Left ventricle myocardium superior (tissue), 1 donor: ENCODE data around the gene ATP5PO. TPM values are rescaled to one million over a fixed set of nuclear protein-coding genes. Genes with fewer than 3 reads are reported as not detected.
"Not testable (repeated sequence)": the region's sequence is repeated elsewhere in the genome, so short reads cannot be mapped to it uniquely, and the experiment has no call there.

Experiments used
- ATAC-seq: fragments of 200-7000 bp; cut with Tn5 transposase; one replicate; pipeline ENCODE4 v1.9.1; 2020; ENCODE audit warnings: mild to moderate bottlenecking, moderate library complexity
- DNase-seq: peaks from one replicate; pipeline ENCODE4 v3.0.0-alpha.2; 2020
- intact Hi-C: fragments of 100-400 bp; cut with micrococcal nuclease; formaldehyde crosslinking; loops from one replicate; pipeline ENCODE4 v1.11.0; 2022
- total RNA-seq: library from RNA; stranded (reverse); fragmentation: NEBNext Ultra II Directional; extraction: Animal tissue kit (Norgen Biotek cat#: 25700); gene quantifications from one replicate; pipeline ENCODE4 v1.2.1, GENCODE V29; 2021
- donor health status: DM: no; HTN: yes; CAD: no; lungs with severe emphysema.

Gene ATP5PO
- total RNA-seq, 1 donor from 2014 or later = 850 TPM

GRCh38 chr21:33881689-33882440 is 33.7 kb downstream of the ATP5PO start:
- ATAC-seq (no peak), DNase-seq (no peak)
- intact Hi-C loops = no loop called here

GRCh38 chr21:33880626-33881025 is 35.0 kb downstream of the ATP5PO start:
- ATAC-seq (no peak), DNase-seq (no peak)
- intact Hi-C loops = no loop called here

- ATAC-seq = no peak
- intact Hi-C loops = no loop called here
- DNase-seq = no peak
Observed at GRCh38 chr21:33878824-33879223, 36.8 kb downstream of the ATP5PO start.

GRCh38 chr21:33875026-33875695 is 40.4 kb downstream of the ATP5PO start:
- DNase-seq (no peak), ATAC-seq (no peak)
- intact Hi-C loops = no loop called here

- DNase-seq (no peak), ATAC-seq (no peak)
Observed at GRCh38 chr21:33874161-33874560, 41.4 kb downstream of the ATP5PO start.

GRCh38 chr21:33872881-33873515 is 42.6 kb downstream of the ATP5PO start:
- DNase-seq (no peak), ATAC-seq (no peak)
- intact Hi-C loops = no loop called here

More at GRCh38 chr21:33874161-33874560, 41.4 kb downstream of the ATP5PO start:
- intact Hi-C loops = no loop called here

- intact Hi-C loops = no loop called here
- no peak for ATAC-seq
- DNase-seq = no peak
Observed at GRCh38 chr21:33871171-33871570, 44.4 kb downstream of the ATP5PO start.

- ATAC-seq (no peak), DNase-seq (no peak)
- intact Hi-C loops = no loop called here
Observed at GRCh38 chr21:33870768-33871167, 44.8 kb downstream of the ATP5PO start.

GRCh38 chr21:33869873-33870272 is 45.7 kb downstream of the ATP5PO start:
- DNase-seq (no peak), ATAC-seq (no peak)
- intact Hi-C loops = no loop called here

- DNase-seq, ATAC-seq, intact Hi-C loops: not testable (repeated sequence)
Observed at GRCh38 chr21:33867868-33868267, 47.7 kb downstream of the ATP5PO start.

GRCh38 chr21:33866826-33867225 is 48.8 kb downstream of the ATP5PO start:
- intact Hi-C loops = no loop called here
- ATAC-seq = no peak
- no peak for DNase-seq

- intact Hi-C loops = no loop called here
- ATAC-seq = no peak
- DNase-seq = no peak
Observed at GRCh38 chr21:33865996-33866575, 49.5 kb downstream of the ATP5PO start.

GRCh38 chr21:33865176-33865575 is 50.4 kb downstream of the ATP5PO start:
- intact Hi-C loops = no loop called here
- ATAC-seq (no peak), DNase-seq (no peak)

GRCh38 chr21:33864150-33864549 is 51.5 kb downstream of the ATP5PO start:
- intact Hi-C loops = no loop called here
- DNase-seq = no peak
- ATAC-seq = no peak

GRCh38 chr21:33863191-33863590 is 52.4 kb downstream of the ATP5PO start:
- DNase-seq, intact Hi-C loops, ATAC-seq: not testable (repeated sequence)

GRCh38 chr21:33861125-33861524 is 54.5 kb downstream of the ATP5PO start:
- DNase-seq (no peak), ATAC-seq (no peak)
- intact Hi-C loops = no loop called here

- intact Hi-C loops = no loop called here
- ATAC-seq (no peak), DNase-seq (no peak)
Observed at GRCh38 chr21:33860332-33860879, 55.2 kb downstream of the ATP5PO start.

GRCh38 chr21:33859373-33860102 is 56.1 kb downstream of the ATP5PO start:
- intact Hi-C loops = no loop called here
- ATAC-seq (no peak), DNase-seq (no peak)
